ENCODE data around the gene DGKI. TPM values are rescaled to one million over a fixed set of nuclear protein-coding genes. Genes with fewer than 3 reads are reported as not detected.

The DGKI gene
- total RNA-seq, 4 donors from 2014 or later, result 0.66 to 2.9 (median 1.7) TPM

DNA sequence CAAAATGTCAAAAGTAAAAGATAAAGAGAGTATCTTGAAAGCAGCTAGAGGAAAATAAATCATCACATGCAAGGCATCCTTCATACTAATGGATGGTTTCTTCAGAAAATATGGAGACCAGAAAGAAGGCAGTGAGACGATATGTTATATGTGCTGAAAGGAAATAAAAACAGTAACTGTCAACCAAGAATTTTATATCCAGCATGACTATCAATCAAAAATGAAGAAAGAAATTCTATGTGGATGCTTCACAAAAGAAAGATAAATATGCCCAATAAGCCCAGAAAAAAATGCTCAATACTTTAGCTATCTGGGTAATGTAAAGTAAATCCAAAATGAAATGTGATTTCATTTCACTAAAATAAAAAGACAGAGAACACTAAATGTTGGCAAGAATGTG, 142.1 kb downstream of the DGKI start:
- no peaks in the 10 kb centered on the region for H3K27me3 ChIP-seq
- WGBS, result 93% methylated on average over 1 of the region's 1 CpG
- H3K27ac ChIP-seq (replicated peaks in 1 of 4), result no peak overlapping the region
- H3K4me3 ChIP-seq, result no peak overlapping the region
- peaks cover 0 to 23% (median 15%) of the 10 kb centered on the region in 4 donors for H3K9me3 ChIP-seq
- TF ChIP-seq POLR2AphosphoS5 (IDR thresholded peaks at IDR 0.05) (no peak), EP300 (IDR thresholded peaks at IDR 0.05) (no peak), POLR2A (IDR thresholded peaks at IDR 0.05; ENCODE audit: low read depth) (no peak)
- TF ChIP-seq, protein P1, sequence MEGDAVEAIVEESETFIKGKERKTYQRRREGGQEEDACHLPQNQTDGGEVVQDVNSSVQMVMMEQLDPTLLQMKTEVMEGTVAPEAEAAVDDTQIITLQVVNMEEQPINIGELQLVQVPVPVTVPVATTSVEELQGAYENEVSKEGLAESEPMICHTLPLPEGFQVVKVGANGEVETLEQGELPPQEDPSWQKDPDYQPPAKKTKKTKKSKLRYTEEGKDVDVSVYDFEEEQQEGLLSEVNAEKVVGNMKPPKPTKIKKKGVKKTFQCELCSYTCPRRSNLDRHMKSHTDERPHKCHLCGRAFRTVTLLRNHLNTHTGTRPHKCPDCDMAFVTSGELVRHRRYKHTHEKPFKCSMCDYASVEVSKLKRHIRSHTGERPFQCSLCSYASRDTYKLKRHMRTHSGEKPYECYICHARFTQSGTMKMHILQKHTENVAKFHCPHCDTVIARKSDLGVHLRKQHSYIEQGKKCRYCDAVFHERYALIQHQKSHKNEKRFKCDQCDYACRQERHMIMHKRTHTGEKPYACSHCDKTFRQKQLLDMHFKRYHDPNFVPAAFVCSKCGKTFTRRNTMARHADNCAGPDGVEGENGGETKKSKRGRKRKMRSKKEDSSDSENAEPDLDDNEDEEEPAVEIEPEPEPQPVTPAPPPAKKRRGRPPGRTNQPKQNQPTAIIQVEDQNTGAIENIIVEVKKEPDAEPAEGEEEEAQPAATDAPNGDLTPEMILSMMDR (IDR thresholded peaks at IDR 0.05), result no peak
- H3K4me1 ChIP-seq, result no peaks in the 10 kb centered on the region
- intact Hi-C loops (cut with DNase I), result no loop called here
- DNase-seq (ENCODE audit: extremely low spot score), result no peak
- H3K36me3 ChIP-seq, result no peaks in the 10 kb centered on the region

DNA sequence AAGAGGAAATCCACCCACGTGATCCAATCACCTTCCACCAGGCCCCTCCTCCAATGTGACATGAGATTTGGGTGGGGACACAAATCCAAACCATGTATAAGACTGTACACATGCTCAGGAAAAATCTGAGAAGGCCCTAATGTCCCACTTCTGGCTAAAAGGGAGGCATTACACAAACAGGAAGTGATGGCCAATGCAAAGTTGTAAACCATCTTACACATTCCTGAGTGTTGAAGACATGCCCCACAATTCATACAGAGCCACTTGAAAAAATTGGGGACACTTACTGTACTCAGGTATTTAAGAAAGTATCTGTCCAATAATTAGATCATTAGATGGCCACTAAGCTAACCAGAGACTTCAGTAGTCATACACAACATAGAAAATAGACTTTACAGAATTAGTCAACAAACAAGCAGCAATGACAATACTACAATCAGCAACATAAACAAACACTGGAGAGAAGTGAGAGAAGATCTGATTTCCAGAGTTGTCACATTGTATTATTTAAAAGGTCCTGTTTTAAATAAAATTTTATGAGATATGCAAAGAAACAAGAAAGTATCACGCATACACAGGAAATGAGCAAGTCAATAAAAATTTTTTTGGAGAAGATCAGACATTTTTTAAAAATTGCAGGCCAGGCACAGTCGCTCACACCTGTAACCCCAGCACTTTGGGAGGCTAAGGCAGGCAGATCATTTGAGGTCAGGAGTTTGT, 143.3 kb downstream of the DGKI start:
- no peaks in the 10 kb centered on the region for H3K27me3 ChIP-seq
- intact Hi-C loops (cut with DNase I), result no loop called here
- no peak overlapping the region for H3K27ac ChIP-seq (replicated peaks in 1 of 4)
- no peaks in the 10 kb centered on the region for H3K36me3 ChIP-seq
- DNase-seq (ENCODE audit: extremely low spot score), result no peak
- TF ChIP-seq, protein P1 (IDR thresholded peaks at IDR 0.05), result no peak
- TF ChIP-seq POLR2A (IDR thresholded peaks at IDR 0.05; ENCODE audit: low read depth), result no peak
- no peak for TF ChIP-seq EP300 (IDR thresholded peaks at IDR 0.05)
- peaks cover 0 to 23% (median 15%) of the 10 kb centered on the region in 4 donors for H3K9me3 ChIP-seq
- 86% methylated on average over 3 of the region's 3 CpGs for WGBS
- no peak overlapping the region for H3K4me3 ChIP-seq
- H3K4me1 ChIP-seq, result no peaks in the 10 kb centered on the region

GRCh38 chr7:137696988-137697387, 149.8 kb downstream of the DGKI start:
- no peaks in the 10 kb centered on the region for H3K4me1 ChIP-seq
- no peaks in the 10 kb centered on the region for H3K9me3 ChIP-seq
- no peaks in the 10 kb centered on the region for H3K36me3 ChIP-seq
- intact Hi-C loops (cut with DNase I), result no loop called here
- no peak overlapping the region for H3K4me3 ChIP-seq
- no peak for DNase-seq (ENCODE audit: extremely low spot score)
- H3K27ac ChIP-seq (replicated peaks in 1 of 4), result no peak overlapping the region
- no peaks in the 10 kb centered on the region for H3K27me3 ChIP-seq
- TF ChIP-seq POLR2A (IDR thresholded peaks at IDR 0.05; ENCODE audit: low read depth), result no peak
- TF ChIP-seq POLR2AphosphoS5 (IDR thresholded peaks at IDR 0.05), result no peak
- no peak for TF ChIP-seq EP300 (IDR thresholded peaks at IDR 0.05)
- TF ChIP-seq, protein P1 (IDR thresholded peaks at IDR 0.05), result no peak
- 67% methylated on average over 1 of the region's 1 CpG for WGBS

DNA sequence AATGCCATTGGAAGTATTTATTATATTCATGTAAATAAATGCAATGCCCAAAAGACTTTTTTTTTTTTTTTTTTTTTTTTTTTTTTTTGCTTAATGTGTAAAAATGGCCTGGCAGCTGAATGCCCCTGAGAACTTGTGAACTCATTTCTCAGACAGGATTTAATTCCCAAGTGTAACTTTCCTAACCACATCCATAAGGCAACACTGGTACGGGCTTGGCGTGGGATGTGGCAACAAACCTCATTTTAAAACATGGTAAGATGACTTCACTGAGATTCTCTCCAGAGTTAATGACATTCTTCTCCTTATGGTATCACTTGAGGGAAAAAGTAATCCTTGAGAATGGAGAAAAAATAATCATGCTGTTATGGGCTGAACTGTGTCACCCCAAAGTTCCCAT, 150.4 kb downstream of the DGKI start:
- H3K27ac ChIP-seq (replicated peaks in 1 of 4), result no peak overlapping the region
- no peaks in the 10 kb centered on the region for H3K9me3 ChIP-seq
- no peaks in the 10 kb centered on the region for H3K36me3 ChIP-seq
- no peaks in the 10 kb centered on the region for H3K27me3 ChIP-seq
- no peak for DNase-seq (ENCODE audit: extremely low spot score)
- 93% methylated on average over 2 of the region's 2 CpGs for WGBS
- H3K4me1 ChIP-seq, result no peaks in the 10 kb centered on the region
- intact Hi-C loops (cut with DNase I), result no loop called here
- no peak overlapping the region for H3K4me3 ChIP-seq
- TF ChIP-seq POLR2AphosphoS5 (IDR thresholded peaks at IDR 0.05), result no peak
- no peak for TF ChIP-seq POLR2A (IDR thresholded peaks at IDR 0.05; ENCODE audit: low read depth)
- TF ChIP-seq, protein P1 (IDR thresholded peaks at IDR 0.05), result no peak
- no peak for TF ChIP-seq EP300 (IDR thresholded peaks at IDR 0.05)

- Histone ChIP-seq H3K9me3 (no peaks in the 10 kb centered on the region), H3K4me1 (no peaks in the 10 kb centered on the region), H3K27me3 (no peaks in the 10 kb centered on the region), H3K4me3 (no peak overlapping the region), H3K36me3 (no peaks in the 10 kb centered on the region), H3K27ac (replicated peaks in 1 of 4) (no peak overlapping the region)
- intact Hi-C loops (cut with DNase I), result no loop called here
- 61% methylated on average over 7 of the region's 7 CpGs for WGBS
- no peak for DNase-seq (ENCODE audit: extremely low spot score)
- TF ChIP-seq EP300 (IDR thresholded peaks at IDR 0.05), result no peak
- TF ChIP-seq, protein P1 (IDR thresholded peaks at IDR 0.05), result no peak
- no peak for TF ChIP-seq POLR2AphosphoS5 (IDR thresholded peaks at IDR 0.05)
- TF ChIP-seq POLR2A (IDR thresholded peaks at IDR 0.05; ENCODE audit: low read depth), result no peak
Observed at GRCh38 chr7:137695942-137696341, 150.8 kb downstream of the DGKI start.
